Calu3 (cell line): ENCODE results near the gene CLPTM1. TPM values are rescaled to one million over a fixed set of nuclear protein-coding genes. Genes with fewer than 3 reads are reported as not detected.
"Not testable (repeated sequence)": the region's sequence is repeated elsewhere in the genome, so short reads cannot be mapped to it uniquely, and the experiment has no call there.

ENCODE experiments used
- BruUV-seq: library from RNA; stranded (reverse); fragments of 400-500 nt; replicated peaks from 2 replicates; lab custom pipeline; 2021; lab: Mats Ljungman, UMichigan
- CTCF ChIA-PET: fragments of 300-600 bp; sonication (Branson Sonifier 250); formaldehyde crosslinking; loops from one replicate; lab custom pipeline; 2022; ENCODE audit warnings: antibody characterized with exemption; lab: Charles Lee
- DNase-seq: peaks from one replicate; pipeline ENCODE4 v3.0.0; 2022
- H3K27ac Mint-ChIP-seq: one replicate; pipeline ENCODE4 v1.8.0; 2022; ENCODE audit warnings: mixed read lengths; ENCODE audit not compliant: unreplicated experiment
- H3K27me3 Mint-ChIP-seq: one replicate; pipeline ENCODE4 v1.8.0; 2022; ENCODE audit warnings: mixed read lengths; ENCODE audit not compliant: unreplicated experiment
- H3K36me3 Mint-ChIP-seq: one replicate; pipeline ENCODE4 v1.8.0; 2022; ENCODE audit warnings: mild to moderate bottlenecking, moderate library complexity, mixed read lengths; ENCODE audit not compliant: insufficient read depth, unreplicated experiment
- H3K4me1 Mint-ChIP-seq: one replicate; pipeline ENCODE4 v1.8.0; 2022; ENCODE audit warnings: mild to moderate bottlenecking, low read depth, mixed read lengths; ENCODE audit not compliant: unreplicated experiment
- H3K4me3 Mint-ChIP-seq: one replicate; pipeline ENCODE4 v1.8.0; 2022; ENCODE audit warnings: mild to moderate bottlenecking, low read depth, moderate library complexity, mixed read lengths; ENCODE audit not compliant: unreplicated experiment
- H3K9me3 Mint-ChIP-seq: one replicate; pipeline ENCODE4 v1.8.0; 2022; ENCODE audit warnings: low read depth, mixed read lengths; ENCODE audit not compliant: unreplicated experiment
- CTCF ChIP-seq: fragments of 200-600 bp; IDR thresholded peaks from one replicate; pipeline ENCODE4 v1.8.0; 2022; ENCODE audit warnings: antibody characterized with exemption; ENCODE audit not compliant: unreplicated experiment
- intact Hi-C: fragments of 100-400 bp; cut with micrococcal nuclease; formaldehyde crosslinking; loops from one replicate; pipeline ENCODE4 v1.10.0; 2022; ENCODE audit not compliant: unreplicated experiment
- total RNA-seq: library from RNA; stranded (reverse); gene quantifications from 2 replicates; pipeline ENCODE4 v1.2.3, GENCODE V29; 2022

Gene CLPTM1
- total RNA-seq, 1 experiment from 2014 or later: 183 TPM

GRCh38 chr19:44998025-44998424 is 42.8 kb downstream of the CLPTM1 start:
- Mint-ChIP-seq H3K27ac (peak overlapping the region; percentile 3), H3K4me1 (peaks cover 9% of the 10 kb centered on the region), H3K9me3 (no peaks in the 10 kb centered on the region), H3K36me3 (peaks cover 42% of the 10 kb centered on the region), H3K4me3 (no peak overlapping the region), H3K27me3 (no peaks in the 10 kb centered on the region)
- no peak for DNase-seq
- TF ChIP-seq CTCF: no peak
- no TSS peak for BruUV-seq
- intact Hi-C loops: no loop called here
- CTCF ChIA-PET: interaction anchor here (0.7 to 1.5 kb wide), 2 partner anchors 9 to 138 kb away, joined by 3 to 8 read pairs; no protein-coding TSS in a partner anchor

- H3K4me3 Mint-ChIP-seq, intact Hi-C loops, H3K4me1 Mint-ChIP-seq, H3K9me3 Mint-ChIP-seq, DNase-seq, BruUV-seq, H3K27ac Mint-ChIP-seq, H3K27me3 Mint-ChIP-seq: not testable (repeated sequence)
- CTCF ChIA-PET: interaction anchor here (0.7 kb wide), 4 partner anchors 22 to 188 kb away, joined by 3 to 4 read pairs (median 3); no protein-coding TSS in a partner anchor
- H3K36me3 Mint-ChIP-seq: peaks cover 31% of the 10 kb centered on the region
These were observed 44.1 kb downstream of the CLPTM1 start for GRCh38 chr19:44999131-44999925.

GRCh38 chr19:45000665-45001064 is 45.5 kb downstream of the CLPTM1 start:
- CTCF ChIA-PET: interaction anchor here (1.2 kb wide), 1 partner anchor 25 kb away, joined by 8 read pairs; no protein-coding TSS in a partner anchor
- H3K4me1 Mint-ChIP-seq, intact Hi-C loops, H3K27ac Mint-ChIP-seq, H3K27me3 Mint-ChIP-seq, H3K9me3 Mint-ChIP-seq, DNase-seq: not testable (repeated sequence)
- TSS peak; percentile 81 for BruUV-seq
- Mint-ChIP-seq H3K36me3 (peaks cover 29% of the 10 kb centered on the region), H3K4me3 (peak overlapping the region; percentile 75)

GRCh38 chr19:45001087-45001739 is 46.0 kb downstream of the CLPTM1 start, which contains the start of gene RELB:
RELB (plus strand) TSS chr19:45001464; CDS start chr19:45001580, 116 bp downstream.
- peak; percentile 99 for DNase-seq
- CTCF ChIA-PET: interaction anchor here (0.6 to 1.2 kb wide), 6 partner anchors 26 to 841 kb away, joined by 3 to 8 read pairs (median 3); partner anchors contain the start of genes BLOC1S3 and TRAPPC6A

More at GRCh38 chr19:45001087-45001739, 46.0 kb downstream of the CLPTM1 start, which contains the start of gene RELB:
- Mint-ChIP-seq H3K27me3 (no peaks in the 10 kb centered on the region), H3K27ac (peak within 1 kb of the TSS; percentile 78), H3K36me3 (peaks cover 31% of the 10 kb centered on the region), H3K4me3 (peak within 1 kb of the TSS; percentile 75), H3K9me3 (no peaks in the 10 kb centered on the region), H3K4me1 (peaks cover 9% of the 10 kb centered on the region)
- BruUV-seq: no TSS peak
- TF ChIP-seq CTCF: no peak
- intact Hi-C loops: no loop called here
